ENCODE results near the gene TMEM213.

DNA sequence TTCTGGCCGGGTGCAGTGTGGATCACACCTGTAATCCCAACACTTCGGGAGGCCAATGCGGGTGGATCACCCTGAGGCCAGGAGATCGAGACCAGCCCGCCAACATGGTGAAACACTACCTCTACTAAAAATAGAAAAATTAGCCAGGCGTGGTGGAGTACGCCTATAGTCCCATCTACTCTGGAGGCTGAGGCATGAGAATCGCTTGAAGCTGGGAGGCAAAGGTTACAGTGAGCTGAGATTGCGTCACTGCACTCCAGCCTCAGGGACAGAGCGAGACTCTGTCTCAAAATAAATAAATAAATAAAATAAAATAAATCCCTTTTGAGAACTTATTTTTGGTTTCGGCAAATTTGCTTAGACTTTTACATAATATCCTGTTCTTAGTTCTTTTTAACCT is 31.5 kb downstream of the TMEM213 start:
- TF ChIP-seq EZH2 (optimal IDR thresholded peaks at IDR 0.05; ENCODE audit: low read depth, low read length), result no peak
- TF ChIP-seq EZH2phosphoT487 (IDR thresholded peaks at IDR 0.05; ENCODE audit: low read length), result no peak
